Right atrium auricular region (tissue), 2 donors: Measurements from ENCODE around the gene PCBP3. TPM values are rescaled to one million over a fixed set of nuclear protein-coding genes. Genes with fewer than 3 reads are reported as not detected.

ENCODE experiments used
- DNase-seq: peaks from one replicate; pipeline ENCODE4 v3.0.0-alpha.2; 2019; ENCODE audit warnings: low spot score
- H3K27ac ChIP-seq, 2 donors: fragments of 200-600 bp; sonication (generic); 1 replicate in 1 of 2; 2 replicates in 1 of 2; pipeline ENCODE4 v1.5.1; 2016 to 2019
- H3K27me3 ChIP-seq, 2 donors: fragments of 200-600 bp; sonication (generic); one replicate each; pipeline versions ENCODE4 v1.5.1 to v1.6.0; 2017 to 2019
- H3K36me3 ChIP-seq: fragments of 200-600 bp; sonication (generic); one replicate; pipeline ENCODE4 v1.5.1; 2016
- H3K4me1 ChIP-seq, 2 donors: fragments of 200-600 bp; sonication (generic); one replicate each; pipeline versions ENCODE4 v1.5.1 to v1.6.0; 2017 to 2019
- H3K4me3 ChIP-seq, 2 donors: fragments of 200-600 bp; sonication (generic); 1 replicate in 1 of 2; 2 replicates in 1 of 2; pipeline ENCODE4 v1.5.1; 2017 to 2019; ENCODE audit warnings: mild to moderate bottlenecking in 1 of 2, moderate library complexity in 1 of 2
- H3K9me3 ChIP-seq, 2 donors: fragments of 200-600 bp; sonication (generic); one replicate each; pipeline ENCODE4 v1.5.1; 2019
- CTCF ChIP-seq, 2 donors: fragments of 200-600 bp; sonication (generic); IDR thresholded peaks; one replicate each; pipeline ENCODE4 v1.5.1; 2019; ENCODE audit warnings: antibody characterized with exemption in 2 of 2
- total RNA-seq, 2 donors: library from RNA; depleted of rRNA; stranded (reverse); fragments of >200 nt; gene quantifications; one replicate each; pipeline ENCODE4 v1.1.0, GENCODE V29; 2016

The PCBP3 gene
- total RNA-seq, 2 donors from 2014 or later, result 2.3 to 5.2 TPM

DNA sequence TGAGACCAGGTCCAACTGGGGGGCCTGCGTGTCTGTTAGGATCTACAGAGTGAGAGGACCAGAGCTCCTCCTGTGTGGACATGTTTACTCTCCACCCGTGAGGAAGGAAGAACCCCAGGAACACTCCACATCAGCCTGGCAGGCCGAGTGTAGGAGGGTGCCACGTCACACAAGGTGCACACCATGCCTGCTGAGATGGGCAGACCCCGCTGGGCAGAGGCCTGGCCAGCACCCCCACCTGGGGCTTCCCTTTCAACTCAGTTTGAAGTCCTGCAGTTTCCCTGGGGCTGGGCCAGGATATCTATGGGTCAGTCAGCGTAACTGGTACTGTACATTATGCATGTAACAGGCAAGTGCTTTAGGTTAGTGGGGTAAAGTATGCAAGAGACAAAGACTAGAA is 30.1 kb upstream of the PCBP3 start:
- no peak for DNase-seq
- Histone ChIP-seq H3K9me3 (no peaks in the 10 kb centered on the region), H3K27me3 (no peaks in the 10 kb centered on the region), H3K27ac (no peak overlapping the region), H3K4me1 (no peaks in the 10 kb centered on the region), H3K4me3 (no peak overlapping the region), H3K36me3 (no peaks in the 10 kb centered on the region)
- TF ChIP-seq CTCF (IDR thresholded peaks at IDR 0.05), result no peak

DNA sequence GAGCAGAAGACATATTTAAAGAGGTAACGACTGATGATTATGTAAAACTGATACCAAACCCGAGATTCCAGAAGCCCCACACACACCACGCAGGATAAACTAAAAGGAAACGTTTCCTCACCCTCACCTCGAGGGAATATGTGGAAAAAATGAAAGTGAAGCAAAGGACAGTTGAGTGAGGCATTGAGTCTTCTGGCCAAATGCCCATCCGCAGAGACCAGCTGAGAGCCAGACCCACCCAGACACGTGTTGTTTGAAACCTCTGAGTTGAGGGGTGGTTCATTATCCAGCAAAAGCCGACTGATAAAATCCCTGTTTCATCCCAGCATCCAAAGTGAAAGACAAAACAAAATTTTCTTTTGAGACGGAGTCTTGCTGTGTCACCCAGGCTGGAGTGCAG is 29.6 kb upstream of the PCBP3 start:
- TF ChIP-seq CTCF (IDR thresholded peaks at IDR 0.05), result no peak
- Histone ChIP-seq H3K4me1 (no peaks in the 10 kb centered on the region), H3K27me3 (no peaks in the 10 kb centered on the region), H3K36me3 (no peaks in the 10 kb centered on the region), H3K4me3 (no peak overlapping the region), H3K9me3 (peaks cover 0 to under 1% of the 10 kb centered on the region in 2 donors), H3K27ac (no peak overlapping the region)
- DNase-seq, result no peak

DNA sequence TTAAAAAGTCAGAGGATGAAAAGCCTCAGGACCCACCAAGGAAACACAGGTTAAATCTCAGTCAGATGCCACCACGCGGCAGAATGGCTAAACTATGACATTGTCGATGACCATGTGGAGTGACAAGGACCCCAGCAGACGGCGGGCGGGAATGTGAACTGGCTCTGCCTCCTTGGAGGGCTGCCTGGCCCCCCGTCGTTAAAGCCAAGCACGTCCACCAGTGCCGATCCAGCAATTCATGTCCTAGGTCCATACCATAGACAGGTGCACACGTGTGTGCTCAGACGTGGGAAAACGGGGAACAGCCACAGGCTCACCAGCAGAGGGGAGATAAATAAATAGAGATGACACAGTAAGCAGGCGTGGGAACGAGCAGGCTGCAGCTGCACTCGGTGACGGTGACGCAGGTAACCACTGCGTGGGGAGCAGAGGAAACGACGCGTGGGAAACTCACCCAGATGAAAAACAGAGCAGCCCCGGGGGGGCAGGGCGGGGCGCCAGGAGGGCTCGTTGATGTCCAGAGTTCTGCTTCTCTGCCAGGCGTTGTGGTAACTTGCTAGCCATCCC is 28.3 kb upstream of the PCBP3 start:
- Histone ChIP-seq H3K36me3 (no peaks in the 10 kb centered on the region), H3K9me3 (peaks cover 0 to 7% of the 10 kb centered on the region in 2 donors), H3K27me3 (no peaks in the 10 kb centered on the region), H3K4me3 (no peak overlapping the region), H3K4me1 (no peaks in the 10 kb centered on the region), H3K27ac (no peak overlapping the region)
- no peak for DNase-seq
- no peak for TF ChIP-seq CTCF (IDR thresholded peaks at IDR 0.05)

- Histone ChIP-seq H3K27ac (no peak overlapping the region), H3K36me3 (no peaks in the 10 kb centered on the region), H3K4me1 (no peaks in the 10 kb centered on the region), H3K9me3 (peaks cover 0 to 7% of the 10 kb centered on the region in 2 donors), H3K4me3 (no peak overlapping the region), H3K27me3 (no peaks in the 10 kb centered on the region)
- no peak for TF ChIP-seq CTCF (IDR thresholded peaks at IDR 0.05)
- DNase-seq, result no peak
Measured at GRCh38 chr21:45617021-45617921, 26.3 kb upstream of the PCBP3 start.

DNA sequence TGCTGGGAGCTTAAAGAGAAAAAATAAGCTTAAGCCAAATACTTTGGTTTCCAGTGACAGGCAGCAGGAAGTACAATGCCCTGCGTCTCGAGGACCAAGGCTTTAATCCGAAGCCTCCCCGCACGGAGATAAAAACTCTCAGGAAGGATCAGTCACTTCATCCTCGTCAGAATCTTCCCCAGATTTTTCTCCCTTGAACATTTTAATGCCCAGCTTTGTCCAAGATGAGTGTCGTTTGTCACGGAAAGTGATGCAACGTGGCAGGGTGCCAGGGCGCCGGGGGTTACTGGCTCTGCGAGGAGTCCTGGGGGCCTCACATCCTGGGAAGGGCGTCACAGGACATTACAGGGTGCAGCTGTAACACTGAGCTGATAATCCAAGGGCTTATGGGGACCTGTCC is 25.2 kb upstream of the PCBP3 start:
- Histone ChIP-seq H3K36me3 (no peaks in the 10 kb centered on the region), H3K4me1 (no peaks in the 10 kb centered on the region), H3K4me3 (no peak overlapping the region), H3K27ac (no peak overlapping the region), H3K9me3 (peaks cover 0 to 7% of the 10 kb centered on the region in 2 donors), H3K27me3 (no peaks in the 10 kb centered on the region)
- no peak for TF ChIP-seq CTCF (IDR thresholded peaks at IDR 0.05)
- no peak for DNase-seq
